ENCODE data around the gene MLKL. TPM values are rescaled to one million over a fixed set of nuclear protein-coding genes. Genes with fewer than 3 reads are reported as not detected.
"Not testable (repeated sequence)": the region's sequence is repeated elsewhere in the genome, so short reads cannot be mapped to it uniquely, and the experiment has no call there.

MLKL gene
- polyA plus RNA-seq, 3 donors from 2014 or later, result 8.3 to 13.8 (median 12.5) TPM

- no peaks in the 10 kb centered on the region for H3K36me3 Mint-ChIP-seq
- H3K27me3 Mint-ChIP-seq (ENCODE audit: low read depth in 3 of 3), result peaks cover 2 to 5% (median 4%) of the 10 kb centered on the region in 3 donors
- peaks cover 7 to 14% of the 10 kb centered on the region in 2 donors for H3K4me1 Mint-ChIP-seq
- no peak overlapping the region for H3K27ac Mint-ChIP-seq
- no peak overlapping the region for H3K4me3 Mint-ChIP-seq
- H3K9me3 Mint-ChIP-seq, result peaks cover 3 to 6% (median 4%) of the 10 kb centered on the region in 6 donors
- no peak for DNase-seq
Observed at GRCh38 chr16:74725651-74726455, 25.2 kb upstream of the MLKL start.

DNA sequence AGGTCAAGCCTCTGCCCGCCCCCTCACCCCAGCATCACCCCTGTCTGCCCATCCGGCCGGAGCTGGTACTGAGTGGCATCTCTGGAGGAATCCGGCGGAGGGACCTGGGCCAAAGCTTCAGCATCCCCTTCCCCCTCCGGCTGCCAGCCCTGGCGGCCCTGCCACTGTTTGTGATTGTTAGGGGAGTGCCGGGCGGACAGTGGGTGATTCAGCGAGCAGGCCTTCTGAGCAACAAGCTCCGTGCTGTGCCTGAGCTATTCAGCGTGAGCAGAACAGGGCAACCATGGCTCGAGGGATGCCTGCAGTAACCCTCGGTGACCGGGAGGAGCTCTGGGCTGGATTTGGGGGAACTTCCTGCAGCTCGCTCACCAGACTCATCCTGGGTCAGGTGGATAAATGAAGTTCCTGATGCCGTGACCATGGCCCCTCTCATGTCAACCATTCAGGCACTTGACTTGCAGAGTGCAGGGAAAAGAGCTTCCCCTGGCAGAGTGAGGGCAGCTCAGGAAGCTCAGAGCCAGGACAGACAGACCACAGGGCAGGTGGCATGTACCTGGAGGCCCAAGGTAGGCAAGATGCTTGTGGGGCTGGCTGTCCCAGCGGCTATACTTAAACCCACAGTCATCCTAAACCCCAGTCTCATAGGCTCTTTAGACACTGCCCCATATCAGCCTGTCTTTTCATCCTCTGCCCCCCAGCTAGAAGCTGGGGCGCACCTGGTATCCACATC is 24.3 kb upstream of the MLKL start:
- Mint-ChIP-seq H3K4me1 (peaks cover 4 to 6% of the 10 kb centered on the region in 2 donors), H3K4me3 (no peak overlapping the region), H3K27ac (no peak overlapping the region), H3K36me3 (no peaks in the 10 kb centered on the region), H3K27me3 (ENCODE audit: low read depth in 3 of 3) (peaks cover 4 to 7% (median 6%) of the 10 kb centered on the region in 3 donors), H3K9me3 (peaks cover 3 to 6% (median 4%) of the 10 kb centered on the region in 6 donors)
- DNase-seq, result no peak

GRCh38 chr16:74723256-74723655 is 22.6 kb upstream of the MLKL start:
- Mint-ChIP-seq H3K27ac (peak overlapping the region in 1 of 6 donors; percentile 38), H3K27me3 (ENCODE audit: low read depth in 3 of 3) (peaks cover 5 to 10% (median 8%) of the 10 kb centered on the region in 3 donors), H3K4me3 (no peak overlapping the region), H3K4me1 (no peaks in the 10 kb centered on the region), H3K36me3 (no peaks in the 10 kb centered on the region), H3K9me3 (peaks cover 3 to 6% (median 4%) of the 10 kb centered on the region in 6 donors)
- no peak for DNase-seq

DNA sequence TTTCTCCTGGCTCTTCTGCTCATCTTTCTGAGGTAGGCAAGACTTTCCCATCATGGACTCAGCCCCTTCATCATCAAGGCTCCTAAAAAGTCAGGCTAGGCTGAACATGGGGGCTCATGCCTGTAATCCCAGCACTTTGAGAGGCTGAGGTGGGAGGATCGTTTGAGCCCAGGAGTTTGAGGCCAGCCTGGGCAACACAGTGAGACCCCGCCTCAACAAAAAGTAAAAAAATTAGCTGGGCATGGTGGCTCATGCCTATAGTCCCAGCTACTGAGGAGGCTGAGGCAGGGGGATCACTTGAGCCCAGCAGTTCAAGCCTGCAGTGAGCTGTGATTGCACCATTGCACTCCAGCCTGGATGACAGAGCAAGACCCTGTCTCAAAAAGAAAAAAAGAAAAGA is 21.5 kb upstream of the MLKL start:
- peaks cover 5 to 10% (median 8%) of the 10 kb centered on the region in 3 donors for H3K27me3 Mint-ChIP-seq (ENCODE audit: low read depth in 3 of 3)
- not testable (repeated sequence) for H3K4me1 Mint-ChIP-seq, H3K36me3 Mint-ChIP-seq

DNA sequence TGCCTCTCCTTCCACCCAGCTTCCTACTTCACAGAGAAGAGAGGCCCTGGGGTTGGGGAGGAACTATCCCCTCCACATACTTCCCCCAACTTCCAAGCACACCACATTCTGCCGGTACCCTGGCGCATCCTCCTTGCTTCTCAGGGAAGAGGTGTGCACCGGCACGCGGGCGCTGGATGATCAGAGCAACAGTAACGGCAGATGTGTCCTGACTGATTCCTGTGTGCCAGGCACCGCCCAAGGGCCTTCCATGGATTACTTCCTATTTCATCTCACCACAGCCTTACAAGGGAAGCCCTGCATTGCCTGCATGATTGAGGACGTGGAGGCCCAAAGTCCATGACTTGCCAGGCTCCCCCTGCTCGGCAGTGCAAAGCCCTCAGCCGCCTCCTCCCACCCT is 21.1 kb upstream of the MLKL start:
- Mint-ChIP-seq H3K36me3 (no peaks in the 10 kb centered on the region), H3K4me3 (no peak overlapping the region), H3K9me3 (peaks cover 3 to 4% (median 3%) of the 10 kb centered on the region in 6 donors), H3K27ac (no peak overlapping the region), H3K27me3 (ENCODE audit: low read depth in 3 of 3) (peaks cover 5 to 10% (median 8%) of the 10 kb centered on the region in 3 donors), H3K4me1 (no peaks in the 10 kb centered on the region)
- no peak for DNase-seq

More for the DNA sequence above, 21.5 kb upstream of the MLKL start:
- H3K9me3 Mint-ChIP-seq, H3K27ac Mint-ChIP-seq, DNase-seq, H3K4me3 Mint-ChIP-seq: not testable (repeated sequence)

DNA sequence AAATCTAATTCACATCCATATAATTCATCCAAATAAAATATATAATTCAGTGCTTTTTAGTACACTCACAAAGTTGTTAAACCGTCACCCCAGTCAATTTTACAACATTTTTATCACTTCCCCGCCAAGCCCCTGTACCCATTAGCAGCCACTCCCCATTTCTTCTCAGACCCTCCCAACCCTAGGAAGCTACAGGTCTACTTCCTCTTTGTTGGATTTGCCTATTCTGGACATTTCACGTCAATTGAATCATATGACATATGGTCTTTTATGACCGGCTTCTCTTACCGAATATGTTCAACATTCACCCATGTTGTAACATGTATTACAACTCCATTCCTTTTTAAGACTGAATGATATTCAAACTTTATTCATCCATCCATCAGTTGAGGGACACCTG is 19.9 kb upstream of the MLKL start:
- Mint-ChIP-seq H3K9me3 (no peaks in the 10 kb centered on the region), H3K27ac (no peak overlapping the region), H3K4me3 (no peak overlapping the region), H3K36me3 (no peaks in the 10 kb centered on the region), H3K27me3 (ENCODE audit: low read depth in 3 of 3) (peaks cover 3 to 10% (median 6%) of the 10 kb centered on the region in 3 donors), H3K4me1 (no peaks in the 10 kb centered on the region)
- no peak for DNase-seq

DNA sequence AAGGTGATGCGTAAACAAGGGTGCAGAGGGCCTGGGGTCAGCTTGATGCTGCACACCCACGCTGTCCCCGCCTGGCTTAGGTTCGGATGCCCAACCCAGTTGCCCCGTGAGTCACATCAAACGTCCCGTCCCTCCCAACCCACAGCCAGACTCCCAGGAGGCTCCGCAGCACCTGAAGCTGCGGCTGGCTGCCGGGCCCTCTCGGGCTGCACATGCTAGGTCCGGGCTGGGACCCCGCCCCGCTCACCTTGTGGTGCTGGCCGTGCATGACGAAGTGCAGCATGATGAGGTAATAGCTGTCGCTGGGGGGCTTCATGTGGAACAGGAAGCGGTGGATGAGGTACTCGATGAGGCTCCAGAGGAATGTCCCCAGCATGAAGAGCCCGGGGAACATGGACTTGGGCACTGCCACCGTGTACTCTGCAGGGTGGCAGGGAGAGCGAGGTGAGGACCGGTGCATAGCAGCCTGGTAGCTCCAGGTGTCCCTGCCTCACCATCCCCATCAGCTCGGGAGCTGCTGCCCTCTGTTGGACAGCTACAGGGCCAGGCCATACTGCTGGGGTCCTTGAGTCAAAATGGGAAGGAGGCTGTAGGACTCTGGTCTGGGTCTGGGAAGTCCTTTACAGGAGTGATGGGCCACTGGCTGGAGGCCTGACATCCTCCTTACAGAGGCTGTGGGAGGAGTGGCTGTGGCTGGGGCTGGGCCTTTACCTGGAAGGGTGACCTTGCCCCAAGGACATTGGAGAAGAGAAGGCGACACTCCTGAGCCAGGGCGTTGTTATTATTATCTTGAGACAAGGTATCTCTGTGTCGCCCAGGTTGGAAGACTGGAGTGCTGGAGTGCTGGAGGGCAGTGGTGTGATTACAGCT is 18.3 kb upstream of the MLKL start:
- Mint-ChIP-seq H3K27me3 (ENCODE audit: low read depth in 3 of 3) (peaks cover 6 to 9% (median 6%) of the 10 kb centered on the region in 3 donors), H3K4me3 (no peak overlapping the region), H3K4me1 (no peaks in the 10 kb centered on the region), H3K9me3 (no peaks in the 10 kb centered on the region), H3K36me3 (no peaks in the 10 kb centered on the region), H3K27ac (no peak overlapping the region)
- DNase-seq, result no peak

GRCh38 chr16:74718140-74718539 is 17.5 kb upstream of the MLKL start:
- Mint-ChIP-seq H3K36me3 (no peaks in the 10 kb centered on the region), H3K9me3 (no peaks in the 10 kb centered on the region), H3K27me3 (ENCODE audit: low read depth in 3 of 3) (peaks cover 6 to 9% (median 6%) of the 10 kb centered on the region in 3 donors), H3K4me1 (no peaks in the 10 kb centered on the region), H3K4me3 (no peak overlapping the region), H3K27ac (no peak overlapping the region)
- DNase-seq, result no peak

- Mint-ChIP-seq H3K4me3 (no peak overlapping the region), H3K9me3 (no peaks in the 10 kb centered on the region), H3K27me3 (ENCODE audit: low read depth in 3 of 3) (peaks cover 6 to 9% (median 6%) of the 10 kb centered on the region in 3 donors)
Observed at GRCh38 chr16:74717367-74717766, 16.7 kb upstream of the MLKL start.

GRCh38 chr16:74716355-74716754 is 15.7 kb upstream of the MLKL start:
- Mint-ChIP-seq H3K27me3 (ENCODE audit: low read depth in 3 of 3) (peaks cover 4 to 6% (median 6%) of the 10 kb centered on the region in 3 donors), H3K9me3 (no peaks in the 10 kb centered on the region), H3K27ac (no peak overlapping the region), H3K4me1 (no peaks in the 10 kb centered on the region), H3K36me3 (no peaks in the 10 kb centered on the region), H3K4me3 (no peak overlapping the region)
- DNase-seq, result no peak

More at GRCh38 chr16:74717367-74717766, 16.7 kb upstream of the MLKL start:
- H3K36me3 Mint-ChIP-seq, result no peaks in the 10 kb centered on the region
- H3K27ac Mint-ChIP-seq, result no peak overlapping the region
- H3K4me1 Mint-ChIP-seq, result no peaks in the 10 kb centered on the region
- no peak for DNase-seq

DNA sequence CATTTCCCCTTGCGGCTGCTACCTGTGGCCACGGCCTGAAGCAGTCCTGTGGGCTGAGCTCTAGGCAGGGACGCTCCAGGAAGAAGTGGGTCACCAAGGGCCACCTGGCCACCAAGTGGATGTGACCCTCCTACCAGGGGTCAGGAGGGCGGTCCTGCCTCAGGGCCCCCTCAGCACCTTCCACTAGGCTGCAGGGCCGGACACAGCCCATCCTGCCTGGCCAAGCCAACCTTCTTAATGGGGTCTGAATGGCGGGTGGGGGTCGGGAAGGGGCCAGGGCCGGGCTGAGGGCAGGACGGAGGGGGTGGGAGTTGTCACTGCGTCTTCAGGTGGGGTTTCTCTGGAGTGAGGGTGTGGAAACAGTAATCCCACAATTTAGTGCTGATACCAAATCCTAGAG is 13.2 kb upstream of the MLKL start:
- no peak overlapping the region for H3K27ac Mint-ChIP-seq

DNA sequence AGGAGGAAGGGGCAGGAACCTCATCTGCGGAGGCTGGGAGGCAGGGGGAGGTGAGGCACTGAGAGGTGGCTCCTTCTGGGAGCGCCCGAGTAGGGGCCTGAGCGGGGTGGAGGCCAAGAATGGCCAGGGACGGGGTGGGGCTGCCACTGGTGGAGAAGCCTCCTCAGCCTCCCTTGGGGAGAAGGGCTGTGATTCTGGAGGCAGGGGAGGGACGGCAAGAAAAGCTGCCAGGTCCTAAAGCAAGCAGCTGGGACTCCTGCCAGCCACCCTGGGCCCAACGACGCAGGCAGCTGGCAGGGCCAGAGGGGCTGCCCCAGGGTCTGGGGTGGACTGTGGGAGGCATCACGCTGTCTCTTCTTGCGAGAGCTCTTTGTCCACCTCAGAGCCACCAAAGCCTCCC is 12.7 kb upstream of the MLKL start:
- no peaks in the 10 kb centered on the region for H3K9me3 Mint-ChIP-seq
- peaks cover 0 to 3% (median 0%) of the 10 kb centered on the region in 3 donors for H3K27me3 Mint-ChIP-seq (ENCODE audit: low read depth in 3 of 3)
- no peak for DNase-seq
- H3K4me1 Mint-ChIP-seq, result peaks cover 0 to 6% of the 10 kb centered on the region in 2 donors
- H3K4me3 Mint-ChIP-seq, result no peak overlapping the region
- H3K27ac Mint-ChIP-seq, result no peak overlapping the region
- no peaks in the 10 kb centered on the region for H3K36me3 Mint-ChIP-seq

More for the DNA sequence above, 13.2 kb upstream of the MLKL start:
- Mint-ChIP-seq H3K36me3 (no peaks in the 10 kb centered on the region), H3K9me3 (no peaks in the 10 kb centered on the region), H3K4me3 (no peak overlapping the region), H3K27me3 (ENCODE audit: low read depth in 3 of 3) (peaks cover 0 to 3% (median 2%) of the 10 kb centered on the region in 3 donors), H3K4me1 (peaks cover 0 to 6% of the 10 kb centered on the region in 2 donors)
- no peak for DNase-seq

GRCh38 chr16:74711938-74712337 is 11.3 kb upstream of the MLKL start:
- no peak for DNase-seq
- peaks cover 0 to 3% (median 1%) of the 10 kb centered on the region in 3 donors for H3K27me3 Mint-ChIP-seq (ENCODE audit: low read depth in 3 of 3)
- no peak overlapping the region for H3K4me3 Mint-ChIP-seq
- H3K27ac Mint-ChIP-seq, result no peak overlapping the region
- H3K36me3 Mint-ChIP-seq, result no peaks in the 10 kb centered on the region
- peaks cover 0 to 6% of the 10 kb centered on the region in 2 donors for H3K4me1 Mint-ChIP-seq
- H3K9me3 Mint-ChIP-seq, result no peaks in the 10 kb centered on the region
